ENCODE data around the gene STAC.
"Not testable (repeated sequence)": the region's sequence is repeated elsewhere in the genome, so short reads cannot be mapped to it uniquely, and the experiment has no call there.

The STAC gene

GRCh38 chr3:36494461-36495109, 114.3 kb downstream of the STAC start:
- H3K27ac Mint-ChIP-seq = no peak overlapping the region
- no peak for DNase-seq
- peaks cover 0 to 4% of the 10 kb centered on the region in 2 donors for H3K27me3 Mint-ChIP-seq
- ATAC-seq (replicated peaks) = no peak
- no peaks in the 10 kb centered on the region for H3K4me1 Mint-ChIP-seq
- H3K4me3 Mint-ChIP-seq = no peak overlapping the region
- H3K9me3 Mint-ChIP-seq = no peaks in the 10 kb centered on the region
- H3K36me3 Mint-ChIP-seq = no peaks in the 10 kb centered on the region

- H3K4me3 Mint-ChIP-seq = no peak overlapping the region
- no peaks in the 10 kb centered on the region for H3K4me1 Mint-ChIP-seq
- no peaks in the 10 kb centered on the region for H3K9me3 Mint-ChIP-seq
- H3K27me3 Mint-ChIP-seq = peaks cover 0 to 4% of the 10 kb centered on the region in 2 donors
- DNase-seq = no peak
- no peak overlapping the region for H3K27ac Mint-ChIP-seq
- ATAC-seq (replicated peaks) = no peak
- H3K36me3 Mint-ChIP-seq = no peaks in the 10 kb centered on the region
Observed at GRCh38 chr3:36496684-36497633, 116.7 kb downstream of the STAC start.

GRCh38 chr3:36500053-36500452, 119.7 kb downstream of the STAC start:
- not testable (repeated sequence) for H3K27ac Mint-ChIP-seq; ATAC-seq (replicated peaks); H3K27me3 Mint-ChIP-seq; H3K9me3 Mint-ChIP-seq; H3K4me1 Mint-ChIP-seq; H3K36me3 Mint-ChIP-seq; H3K4me3 Mint-ChIP-seq; DNase-seq

- ATAC-seq (replicated peaks) = no peak
- no peaks in the 10 kb centered on the region for H3K4me1 Mint-ChIP-seq
- no peaks in the 10 kb centered on the region for H3K36me3 Mint-ChIP-seq
Observed at GRCh38 chr3:36501616-36502015, 121.3 kb downstream of the STAC start.

GRCh38 chr3:36505393-36505792, 125.1 kb downstream of the STAC start:
- no peaks in the 10 kb centered on the region for H3K27me3 Mint-ChIP-seq
- no peak for ATAC-seq (replicated peaks)
- no peaks in the 10 kb centered on the region for H3K36me3 Mint-ChIP-seq
- peaks cover 7 to 11% of the 10 kb centered on the region in 2 donors for H3K9me3 Mint-ChIP-seq
- H3K4me1 Mint-ChIP-seq = no peaks in the 10 kb centered on the region
- no peak for DNase-seq
- no peak overlapping the region for H3K27ac Mint-ChIP-seq
- H3K4me3 Mint-ChIP-seq = no peak overlapping the region

More at GRCh38 chr3:36501616-36502015, 121.3 kb downstream of the STAC start:
- no peaks in the 10 kb centered on the region for H3K9me3 Mint-ChIP-seq
- H3K4me3 Mint-ChIP-seq = no peak overlapping the region
- no peak for DNase-seq
- no peak overlapping the region for H3K27ac Mint-ChIP-seq
- peaks cover 0 to 4% of the 10 kb centered on the region in 2 donors for H3K27me3 Mint-ChIP-seq

GRCh38 chr3:36511791-36512486, 131.6 kb downstream of the STAC start:
- H3K4me3 Mint-ChIP-seq = no peak overlapping the region
- no peak for DNase-seq

GRCh38 chr3:36512555-36512954, 132.3 kb downstream of the STAC start:
- Mint-ChIP-seq H3K27me3 (no peaks in the 10 kb centered on the region), H3K36me3 (no peaks in the 10 kb centered on the region), H3K4me1 (no peaks in the 10 kb centered on the region), H3K27ac (no peak overlapping the region), H3K4me3 (no peak overlapping the region), H3K9me3 (peaks cover 10 to 11% of the 10 kb centered on the region in 2 donors)
- DNase-seq (no peak), ATAC-seq (replicated peaks) (no peak)

More at GRCh38 chr3:36511791-36512486, 131.6 kb downstream of the STAC start:
- Mint-ChIP-seq H3K27ac (no peak overlapping the region), H3K27me3 (no peaks in the 10 kb centered on the region), H3K9me3 (peaks cover 10 to 11% of the 10 kb centered on the region in 2 donors), H3K36me3 (no peaks in the 10 kb centered on the region), H3K4me1 (no peaks in the 10 kb centered on the region)
- no peak for ATAC-seq (replicated peaks)

- Mint-ChIP-seq H3K4me1 (no peaks in the 10 kb centered on the region), H3K4me3 (no peak overlapping the region), H3K27me3 (no peaks in the 10 kb centered on the region), H3K9me3 (peaks cover 3 to 7% of the 10 kb centered on the region in 2 donors), H3K36me3 (no peaks in the 10 kb centered on the region), H3K27ac (no peak overlapping the region)
- no peak for DNase-seq
- ATAC-seq (replicated peaks) = no peak
Observed at GRCh38 chr3:36514171-36514570, 133.9 kb downstream of the STAC start.

GRCh38 chr3:36519682-36520081, 139.4 kb downstream of the STAC start:
- no peak for DNase-seq
- Mint-ChIP-seq H3K9me3 (no peaks in the 10 kb centered on the region), H3K27me3 (no peaks in the 10 kb centered on the region), H3K4me1 (no peaks in the 10 kb centered on the region), H3K27ac (no peak overlapping the region), H3K4me3 (no peak overlapping the region), H3K36me3 (no peaks in the 10 kb centered on the region)
- no peak for ATAC-seq (replicated peaks)

GRCh38 chr3:36520241-36521006, 140.1 kb downstream of the STAC start:
- Mint-ChIP-seq H3K27me3 (no peaks in the 10 kb centered on the region), H3K36me3 (no peaks in the 10 kb centered on the region), H3K9me3 (no peaks in the 10 kb centered on the region), H3K4me3 (no peak overlapping the region), H3K27ac (no peak overlapping the region), H3K4me1 (no peaks in the 10 kb centered on the region)
- no peak for DNase-seq
- ATAC-seq (replicated peaks) = no peak

- H3K4me3 Mint-ChIP-seq = no peak overlapping the region
- ATAC-seq (replicated peaks) (no peak), DNase-seq (no peak)
- no peak overlapping the region for H3K27ac Mint-ChIP-seq
- H3K4me1 Mint-ChIP-seq = no peaks in the 10 kb centered on the region
- H3K36me3 Mint-ChIP-seq = no peaks in the 10 kb centered on the region
- H3K9me3 Mint-ChIP-seq = no peaks in the 10 kb centered on the region
- H3K27me3 Mint-ChIP-seq = no peaks in the 10 kb centered on the region
Observed at GRCh38 chr3:36521007-36521379, 140.7 kb downstream of the STAC start.

- Mint-ChIP-seq H3K4me1 (no peaks in the 10 kb centered on the region), H3K36me3 (no peaks in the 10 kb centered on the region), H3K9me3 (no peaks in the 10 kb centered on the region), H3K4me3 (no peak overlapping the region), H3K27me3 (no peaks in the 10 kb centered on the region), H3K27ac (no peak overlapping the region)
- DNase-seq = no peak
- no peak for ATAC-seq (replicated peaks)
Observed at GRCh38 chr3:36524560-36524959, 144.3 kb downstream of the STAC start.

GRCh38 chr3:36525115-36525801, 145.0 kb downstream of the STAC start:
- ATAC-seq (replicated peaks) = no peak
- Mint-ChIP-seq H3K4me1 (no peaks in the 10 kb centered on the region), H3K27me3 (no peaks in the 10 kb centered on the region), H3K9me3 (no peaks in the 10 kb centered on the region), H3K36me3 (no peaks in the 10 kb centered on the region), H3K27ac (no peak overlapping the region), H3K4me3 (no peak overlapping the region)
- DNase-seq = no peak

All from stimulated activated naive B cell treated with anti-CD40 and anti-IgM and Interleukin-4, amounts not matched to agents 10 μg/mL and 1 μg/mL and 100 μg/mL, for 72 hours (primary cell).